Stimulated activated naive CD8-positive, alpha-beta T cell treated with anti-CD3 and anti-CD28 coated beads, Interleukin-15, Interleukin-2, amounts not matched to agents 100 ng/mL and 50 ng/mL, for 24 hours (primary cell): ENCODE measurements around the gene SCGB3A2.

ENCODE experiments used
- H3K27ac Mint-ChIP-seq: one replicate; pipeline ENCODE4 v1.8.0; 2021; ENCODE audit warnings: mild to moderate bottlenecking, mixed read lengths
- H3K27me3 Mint-ChIP-seq: one replicate; pipeline ENCODE4 v1.8.0; 2021; ENCODE audit warnings: mixed read lengths
- H3K36me3 Mint-ChIP-seq: one replicate; pipeline ENCODE4 v1.8.0; 2021; ENCODE audit warnings: low read depth, mixed read lengths
- H3K4me1 Mint-ChIP-seq: one replicate; pipeline ENCODE4 v1.8.0; 2021; ENCODE audit warnings: low read depth, mixed read lengths
- H3K4me3 Mint-ChIP-seq: one replicate; pipeline ENCODE4 v1.8.0; 2021; ENCODE audit warnings: mild to moderate bottlenecking, mixed read lengths
- H3K9me3 Mint-ChIP-seq: one replicate; pipeline ENCODE4 v1.8.0; 2021; ENCODE audit warnings: mixed read lengths

Gene SCGB3A2

DNA sequence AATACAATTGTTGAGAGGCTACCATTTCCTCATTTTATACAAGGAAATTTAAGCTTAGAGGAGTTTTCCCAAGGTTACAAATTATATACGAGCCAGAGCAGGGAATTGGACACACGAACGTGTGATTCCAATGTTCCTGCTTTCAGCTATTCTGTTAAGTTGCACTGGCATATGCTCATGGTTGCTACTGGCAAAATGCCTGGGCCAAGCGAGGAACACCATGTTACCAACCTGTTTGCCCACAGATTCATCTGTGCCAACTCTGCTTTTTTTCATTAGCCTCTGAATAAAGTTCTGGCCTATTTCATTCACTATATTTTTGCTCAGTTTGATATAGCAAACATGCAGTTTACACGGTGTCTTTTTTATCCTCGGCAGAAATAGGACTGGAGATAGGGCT, 32.9 kb downstream of the SCGB3A2 start:
- Mint-ChIP-seq H3K4me3 (no peak overlapping the region), H3K36me3 (no peaks in the 10 kb centered on the region), H3K27me3 (peaks cover 4% of the 10 kb centered on the region), H3K27ac (no peak overlapping the region), H3K9me3 (no peaks in the 10 kb centered on the region), H3K4me1 (no peaks in the 10 kb centered on the region)

DNA sequence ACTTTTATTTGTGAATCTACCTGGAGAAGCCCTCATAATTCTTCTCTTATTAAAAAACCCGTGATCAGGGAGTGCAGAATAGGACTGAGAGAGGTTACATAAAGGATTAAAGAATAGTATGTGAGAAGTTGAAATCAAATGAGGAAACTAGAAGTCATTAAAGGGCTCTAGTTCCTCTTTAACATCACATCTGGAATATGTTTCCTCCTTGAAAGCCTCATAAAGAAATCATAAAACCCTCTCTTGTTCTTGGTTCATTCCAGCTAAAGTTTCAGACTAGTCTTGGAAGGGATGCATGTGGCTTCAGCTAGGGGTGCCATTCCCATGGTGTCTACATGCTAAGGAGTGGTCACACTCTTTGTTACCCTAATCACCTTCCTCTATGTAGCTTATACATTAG, 33.5 kb downstream of the SCGB3A2 start:
- no peaks in the 10 kb centered on the region for H3K4me1 Mint-ChIP-seq
- H3K9me3 Mint-ChIP-seq: no peaks in the 10 kb centered on the region
- no peaks in the 10 kb centered on the region for H3K36me3 Mint-ChIP-seq
- no peak overlapping the region for H3K4me3 Mint-ChIP-seq
- H3K27ac Mint-ChIP-seq: no peak overlapping the region
- peaks cover 7% of the 10 kb centered on the region for H3K27me3 Mint-ChIP-seq

DNA sequence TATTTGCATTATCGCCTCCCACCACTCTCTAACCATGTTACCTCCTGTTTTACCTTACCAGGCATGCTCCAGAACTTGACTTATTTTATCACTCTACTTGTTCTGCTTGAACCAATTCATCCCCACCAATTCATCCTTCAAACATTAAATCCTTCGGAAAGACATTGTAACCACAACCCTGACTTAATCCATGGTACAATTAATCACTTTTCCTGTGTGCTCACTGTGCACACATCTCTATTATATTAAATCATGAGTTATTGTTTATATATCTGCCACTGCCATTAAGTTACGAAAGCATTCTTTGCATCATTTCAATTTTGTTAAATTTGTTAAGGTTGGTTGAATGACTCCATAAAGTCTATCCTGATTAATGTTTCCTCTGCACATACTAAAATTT, 35.3 kb downstream of the SCGB3A2 start:
- Mint-ChIP-seq H3K27ac (no peak overlapping the region), H3K36me3 (no peaks in the 10 kb centered on the region), H3K4me1 (no peaks in the 10 kb centered on the region), H3K4me3 (no peak overlapping the region), H3K27me3 (peaks cover 7% of the 10 kb centered on the region), H3K9me3 (no peaks in the 10 kb centered on the region)

DNA sequence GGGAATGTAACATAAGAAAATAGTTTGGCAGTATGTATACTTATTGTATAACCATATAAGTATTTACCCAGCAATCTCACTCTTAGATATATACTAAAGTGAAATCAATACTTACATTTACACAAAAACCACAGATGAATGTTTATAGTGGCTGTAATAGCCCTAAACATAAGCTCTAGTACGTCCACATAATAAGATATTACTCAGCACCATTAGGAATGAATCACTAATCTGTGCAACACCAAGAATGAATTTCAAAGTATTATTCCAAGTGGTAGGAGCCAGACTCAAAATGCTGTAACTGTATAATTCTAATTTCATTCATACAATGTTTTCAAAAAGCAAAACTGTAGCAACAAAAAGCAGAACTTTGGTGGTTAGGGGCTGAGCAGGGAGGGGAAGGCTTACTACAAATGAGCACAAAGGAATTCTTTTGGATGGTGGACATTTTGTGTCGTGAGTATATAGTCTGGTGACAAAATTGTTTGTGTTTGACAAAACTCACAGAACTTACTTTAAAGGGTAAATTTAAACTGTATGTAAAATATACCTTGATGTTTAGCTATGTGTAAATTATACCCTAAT, 39.7 kb downstream of the SCGB3A2 start:
- no peak overlapping the region for H3K27ac Mint-ChIP-seq
- no peaks in the 10 kb centered on the region for H3K9me3 Mint-ChIP-seq
- H3K4me1 Mint-ChIP-seq: no peaks in the 10 kb centered on the region
- no peak overlapping the region for H3K4me3 Mint-ChIP-seq
- H3K27me3 Mint-ChIP-seq: peaks cover 4% of the 10 kb centered on the region
- no peaks in the 10 kb centered on the region for H3K36me3 Mint-ChIP-seq

DNA sequence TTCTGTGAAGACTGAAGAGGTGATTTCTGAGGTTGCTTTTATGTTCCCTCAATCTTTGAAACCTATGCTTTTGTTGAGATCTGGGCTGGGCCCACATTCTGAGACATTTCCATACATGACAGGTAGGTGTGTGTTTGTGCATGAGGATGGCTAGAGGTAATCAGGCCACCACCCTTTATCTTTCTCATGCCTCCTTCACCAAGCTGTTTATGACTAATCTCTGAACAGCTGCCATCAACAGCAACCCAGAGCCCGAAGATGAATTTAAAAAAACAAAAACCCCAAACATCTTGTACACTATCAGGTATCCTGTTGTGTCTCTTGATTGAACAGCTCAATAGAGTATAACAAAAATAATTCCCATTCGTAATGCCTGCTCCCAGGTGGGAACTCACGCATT, 40.4 kb downstream of the SCGB3A2 start:
- Mint-ChIP-seq H3K4me3 (no peak overlapping the region), H3K36me3 (no peaks in the 10 kb centered on the region), H3K4me1 (no peaks in the 10 kb centered on the region), H3K27me3 (peaks cover 4% of the 10 kb centered on the region), H3K9me3 (no peaks in the 10 kb centered on the region), H3K27ac (no peak overlapping the region)

DNA sequence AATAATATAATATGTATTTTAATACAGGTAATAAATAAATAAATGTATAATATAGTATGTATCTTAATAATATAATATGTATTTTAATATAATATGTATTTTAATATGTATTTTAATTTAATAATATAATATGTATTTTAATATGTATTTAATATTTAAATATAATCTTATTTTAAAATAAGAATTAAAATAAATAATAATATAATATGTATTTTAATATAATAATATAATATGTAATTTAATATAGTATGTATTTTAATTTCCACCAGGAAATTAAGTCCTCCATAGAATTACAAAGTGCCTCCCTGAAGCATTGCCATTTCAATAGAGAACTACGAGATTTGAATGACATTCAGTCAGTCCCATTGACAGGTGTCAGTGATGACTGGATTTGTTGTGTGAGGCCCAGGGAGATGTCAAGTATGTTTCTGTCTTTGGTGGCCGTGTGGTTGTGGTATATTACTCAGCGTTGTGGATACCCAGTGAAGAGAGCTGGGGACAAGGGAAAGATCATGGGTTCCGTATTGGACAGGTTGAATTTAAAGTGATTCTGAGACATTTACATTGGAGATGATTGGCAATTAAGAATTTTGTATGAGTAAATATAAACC, 42.0 kb downstream of the SCGB3A2 start:
- Mint-ChIP-seq H3K27ac (no peak overlapping the region), H3K4me3 (no peak overlapping the region), H3K27me3 (peaks cover 8% of the 10 kb centered on the region), H3K36me3 (no peaks in the 10 kb centered on the region), H3K9me3 (no peaks in the 10 kb centered on the region), H3K4me1 (no peaks in the 10 kb centered on the region)

DNA sequence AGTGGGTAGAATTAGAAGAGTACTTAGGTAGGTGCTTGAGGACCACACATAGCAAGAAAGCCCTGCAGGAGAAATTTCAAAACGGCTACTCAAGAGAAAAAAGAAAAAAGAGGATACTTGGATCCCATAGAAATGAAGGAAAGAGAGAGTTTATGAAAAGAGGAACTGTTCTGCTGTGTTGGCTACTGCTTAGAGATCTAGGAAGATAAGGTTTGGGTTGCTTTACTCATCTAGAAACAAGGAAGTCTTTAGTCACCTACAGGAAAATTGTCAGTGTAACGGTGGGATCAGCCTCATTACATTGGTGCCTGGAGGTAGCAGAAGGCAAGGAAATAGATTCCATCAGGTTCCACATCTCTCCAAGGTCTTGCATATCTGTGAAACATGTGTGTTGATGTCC, 42.6 kb downstream of the SCGB3A2 start:
- peaks cover 8% of the 10 kb centered on the region for H3K27me3 Mint-ChIP-seq
- no peak overlapping the region for H3K27ac Mint-ChIP-seq
- H3K9me3 Mint-ChIP-seq: no peaks in the 10 kb centered on the region
- H3K4me1 Mint-ChIP-seq: no peaks in the 10 kb centered on the region
- no peaks in the 10 kb centered on the region for H3K36me3 Mint-ChIP-seq
- no peak overlapping the region for H3K4me3 Mint-ChIP-seq

DNA sequence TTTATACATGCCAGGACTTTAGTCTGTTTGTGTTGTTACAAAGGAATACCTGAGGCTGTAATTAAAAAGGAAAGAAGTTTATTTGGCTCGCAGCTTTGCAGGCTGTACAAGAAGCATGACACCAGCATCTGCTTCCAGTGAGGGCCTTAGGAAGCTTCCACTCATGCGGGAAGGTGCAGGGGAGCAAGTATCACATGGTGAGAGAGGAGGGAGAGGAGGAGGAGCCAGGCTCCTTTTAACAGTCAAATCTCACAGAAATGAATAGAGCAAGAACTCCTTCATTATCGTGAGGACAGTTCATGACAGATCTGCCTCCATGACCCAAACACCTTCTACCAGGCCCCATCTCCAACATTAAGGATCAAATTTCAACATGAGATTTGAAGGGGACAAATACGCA, 46.5 kb downstream of the SCGB3A2 start:
- Mint-ChIP-seq H3K4me3 (no peak overlapping the region), H3K9me3 (no peaks in the 10 kb centered on the region), H3K4me1 (no peaks in the 10 kb centered on the region), H3K27me3 (peaks cover 4% of the 10 kb centered on the region), H3K36me3 (no peaks in the 10 kb centered on the region), H3K27ac (no peak overlapping the region)

DNA sequence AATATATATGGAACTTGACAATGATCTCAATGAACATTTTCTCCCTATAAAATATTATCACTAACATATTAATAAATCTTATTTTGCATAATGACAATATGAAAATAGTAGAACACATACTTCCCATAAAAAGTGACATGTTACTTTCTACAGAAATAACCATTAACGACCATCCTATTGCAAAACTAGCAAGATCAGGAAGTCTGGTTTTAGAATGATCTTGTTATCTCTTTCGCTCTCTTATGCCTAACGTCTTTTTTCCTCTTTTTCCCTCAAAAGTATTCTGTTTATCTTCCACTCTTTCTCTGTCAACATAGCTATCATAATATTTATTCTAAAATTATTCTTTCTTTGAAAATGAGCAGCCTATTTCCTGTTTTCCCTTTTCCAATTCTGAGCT, 49.4 kb downstream of the SCGB3A2 start:
- Mint-ChIP-seq H3K27me3 (peaks cover 4% of the 10 kb centered on the region), H3K9me3 (no peaks in the 10 kb centered on the region), H3K4me3 (no peak overlapping the region), H3K4me1 (no peaks in the 10 kb centered on the region), H3K27ac (no peak overlapping the region), H3K36me3 (no peaks in the 10 kb centered on the region)

DNA sequence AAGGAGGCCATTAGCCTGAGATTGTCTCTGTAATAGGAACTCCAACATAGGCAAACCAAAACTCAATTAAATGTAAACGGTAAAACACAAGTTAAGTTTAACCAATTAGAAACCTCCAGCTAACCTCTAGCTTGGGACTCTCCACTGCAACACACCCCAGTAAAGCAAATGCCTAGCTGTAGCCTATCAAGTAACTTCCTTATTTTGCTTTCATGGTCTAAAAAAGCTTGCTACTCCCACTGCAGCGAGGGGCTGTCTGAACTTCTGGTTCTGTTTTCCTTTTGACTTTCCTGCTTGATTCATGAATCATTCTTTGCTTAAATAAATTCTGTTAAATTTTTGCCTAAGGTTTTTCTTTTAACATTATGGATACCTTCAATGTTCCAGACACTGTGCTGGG, 52.3 kb downstream of the SCGB3A2 start:
- Mint-ChIP-seq H3K36me3 (no peaks in the 10 kb centered on the region), H3K4me1 (no peaks in the 10 kb centered on the region), H3K27ac (no peak overlapping the region), H3K9me3 (no peaks in the 10 kb centered on the region), H3K27me3 (peaks cover 4% of the 10 kb centered on the region), H3K4me3 (no peak overlapping the region)
